NCI-H524 (cell line): ENCODE data around the gene SH3BP4.
A peak's percentile ranks its signal among the peaks of the same experiment; 100 is the strongest.
"Not testable (repeated sequence)": the region's sequence is repeated elsewhere in the genome, so short reads cannot be mapped to it uniquely, and the experiment has no call there.

Experiments
- DNase-seq, 2 experiments: peaks; one replicate each; lab custom pipeline; 2025; lab: John Stamatoyannopoulos, UW

The SH3BP4 gene

GRCh38 chr2:235020141-235020540 lies 68.3 kb downstream of the SH3BP4 start:
- not testable (repeated sequence) for DNase-seq

- no peak for DNase-seq
These were observed 69.9 kb downstream of the SH3BP4 start for GRCh38 chr2:235021752-235022151.

GRCh38 chr2:235024191-235024860 lies 72.5 kb downstream of the SH3BP4 start:
- no peak for DNase-seq

- peak in 1 of 2 experiments; percentile 7 for DNase-seq
These were observed 73.3 kb downstream of the SH3BP4 start for GRCh38 chr2:235024931-235025773.

GRCh38 chr2:235025800-235026536 lies 74.2 kb downstream of the SH3BP4 start:
- DNase-seq, result no peak

GRCh38 chr2:235026649-235027557 lies 75.1 kb downstream of the SH3BP4 start:
- peak in 1 of 2 experiments; percentile 10 for DNase-seq

GRCh38 chr2:235027558-235028214 lies 75.9 kb downstream of the SH3BP4 start:
- no peak for DNase-seq

- DNase-seq, result no peak
These were observed 76.8 kb downstream of the SH3BP4 start for GRCh38 chr2:235028646-235029045.

GRCh38 chr2:235029054-235029453 lies 77.2 kb downstream of the SH3BP4 start:
- no peak for DNase-seq

GRCh38 chr2:235030126-235030525 lies 78.3 kb downstream of the SH3BP4 start:
- no peak for DNase-seq

- no peak for DNase-seq
These were observed 79.1 kb downstream of the SH3BP4 start for GRCh38 chr2:235030936-235031335.

- no peak for DNase-seq
These were observed 80.0 kb downstream of the SH3BP4 start for GRCh38 chr2:235031686-235032373.

- DNase-seq, result no peak
These were observed 80.6 kb downstream of the SH3BP4 start for GRCh38 chr2:235032466-235032865.

GRCh38 chr2:235032949-235033348 lies 81.1 kb downstream of the SH3BP4 start:
- no peak for DNase-seq

GRCh38 chr2:235034265-235035118 lies 82.7 kb downstream of the SH3BP4 start:
- DNase-seq, result no peak

- no peak for DNase-seq
These were observed 85.9 kb downstream of the SH3BP4 start for GRCh38 chr2:235037604-235038166.

GRCh38 chr2:235041221-235041917 lies 89.6 kb downstream of the SH3BP4 start:
- no peak for DNase-seq

GRCh38 chr2:235041918-235042575 lies 90.2 kb downstream of the SH3BP4 start:
- DNase-seq, result no peak
